Measurements from ENCODE around the gene DNAJB6. TPM values are rescaled to one million over a fixed set of nuclear protein-coding genes. Genes with fewer than 3 reads are reported as not detected.
A peak's percentile ranks its signal among the peaks of the same experiment; 100 is the strongest.
"Not testable (repeated sequence)": the region's sequence is repeated elsewhere in the genome, so short reads cannot be mapped to it uniquely, and the experiment has no call there.

Gene DNAJB6
- total and polyA plus RNA-seq, 12 donors: 38.4 to 195 (median 80.4) TPM

DNA sequence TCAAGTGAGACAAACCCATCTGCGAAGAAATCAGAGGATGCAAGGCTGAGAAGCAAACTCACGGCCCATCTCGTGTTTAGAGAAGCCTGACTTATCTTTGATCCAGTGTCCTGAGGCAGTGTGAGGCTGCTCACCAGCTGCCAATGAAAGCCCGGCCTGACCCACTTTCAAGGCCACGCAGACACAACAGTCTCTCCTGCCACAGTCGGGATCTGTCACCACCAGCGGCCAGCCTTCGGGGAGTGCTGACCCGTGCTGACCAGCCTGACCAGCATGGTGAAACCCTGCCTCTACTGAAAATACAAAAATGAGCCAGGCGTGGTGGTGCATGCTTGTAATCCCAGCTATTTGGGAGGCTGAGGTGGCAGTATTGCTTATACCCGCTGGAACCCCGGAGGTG is 7.4 kb upstream of the DNAJB6 start:
- H3K36me3 ChIP-seq (replicated peaks in 1 of 2): no peaks in the 10 kb centered on the region
- H3K4me1 ChIP-seq (replicated peaks in 1 of 2): no peaks in the 10 kb centered on the region
- DNase-seq: peak in 6 of 7 donors; percentile 58 to 87 (median 70)
- H3K27ac ChIP-seq: no peak overlapping the region
- no peak for TF ChIP-seq CTCF (IDR thresholded peaks at IDR 0.05)
- no peak for TF ChIP-seq POLR2A (IDR thresholded peaks at IDR 0.05)
- intact Hi-C loops (cut with DNase I): no loop called here
- H3K27me3 ChIP-seq: no peaks in the 10 kb centered on the region
- no peaks in the 10 kb centered on the region for H3K9me3 ChIP-seq (replicated peaks in 1 of 3)
- no peak overlapping the region for H3K4me3 ChIP-seq
- 48 to 86% (median 58%) methylated on average over 4 to 12 of the region's 12 CpGs for WGBS, 4 donors

- H3K4me1 ChIP-seq (replicated peaks in 1 of 2); H3K4me3 ChIP-seq; DNase-seq; intact Hi-C loops (cut with DNase I); H3K9me3 ChIP-seq (replicated peaks in 1 of 3); H3K27me3 ChIP-seq; H3K36me3 ChIP-seq (replicated peaks in 1 of 2); H3K27ac ChIP-seq: not testable (repeated sequence)
- 67 to 75% (median 75%) methylated on average over 10 of the region's 10 CpGs for WGBS, 4 donors
Measured at GRCh38 chr7:157330567-157330966, 6.2 kb upstream of the DNAJB6 start.

DNA sequence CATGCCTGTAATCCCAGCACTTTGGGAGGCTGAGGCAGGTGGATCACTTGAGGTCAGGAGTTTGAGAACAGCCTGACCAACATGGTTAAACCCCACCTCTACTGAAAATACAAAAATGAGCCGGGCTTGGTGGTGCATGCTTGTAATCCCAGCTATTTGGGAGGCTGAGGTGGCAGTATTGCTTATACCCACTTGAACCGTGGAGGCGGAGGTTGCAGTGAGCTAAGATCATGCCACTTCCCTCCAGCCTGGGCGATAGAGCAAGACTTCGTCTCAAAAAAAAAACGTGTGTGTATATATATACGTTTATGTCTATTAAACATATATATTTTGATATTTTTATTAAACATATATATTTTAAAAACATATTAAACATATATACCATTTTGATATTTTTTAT is 5.8 kb upstream of the DNAJB6 start:
- H3K4me3 ChIP-seq; H3K27ac ChIP-seq; H3K27me3 ChIP-seq; H3K4me1 ChIP-seq (replicated peaks in 1 of 2); intact Hi-C loops (cut with DNase I); DNase-seq; H3K9me3 ChIP-seq (replicated peaks in 1 of 3); H3K36me3 ChIP-seq (replicated peaks in 1 of 2): not testable (repeated sequence)
- WGBS, 4 donors: 68 to 69% (median 69%) methylated on average over 7 of the region's 7 CpGs

DNA sequence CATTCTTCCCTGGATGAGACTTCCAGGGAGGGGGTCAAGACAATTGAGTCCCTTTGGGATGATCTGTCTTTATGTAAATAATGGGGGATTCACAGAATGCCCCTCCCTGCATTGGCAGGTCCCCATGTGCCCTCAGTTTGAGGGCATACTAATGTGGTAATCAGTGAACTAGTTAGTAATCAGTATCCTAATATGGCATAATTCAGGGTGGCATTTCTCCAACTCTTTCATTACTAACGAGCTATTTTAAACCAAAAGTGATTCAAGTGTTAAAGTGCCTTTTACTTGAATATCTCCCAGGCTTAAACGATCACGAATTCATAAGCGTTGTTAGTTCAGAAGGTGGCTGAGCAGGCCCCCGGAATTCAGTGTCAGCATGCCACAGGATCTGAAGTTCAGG is 1.6 kb upstream of the DNAJB6 start:
- H3K36me3 ChIP-seq (replicated peaks in 1 of 2): no peaks in the 10 kb centered on the region
- TF ChIP-seq CTCF (IDR thresholded peaks at IDR 0.05) (no peak), POLR2A (IDR thresholded peaks at IDR 0.05) (no peak)
- intact Hi-C loops (cut with DNase I): no loop called here
- no peaks in the 10 kb centered on the region for H3K9me3 ChIP-seq (replicated peaks in 1 of 3)
- H3K27me3 ChIP-seq: no peaks in the 10 kb centered on the region
- H3K27ac ChIP-seq: no peak overlapping the region
- H3K4me3 ChIP-seq: no peak overlapping the region
- DNase-seq: no peak
- peaks cover 0 to 24% of the 10 kb centered on the region in 2 donors for H3K4me1 ChIP-seq (replicated peaks in 1 of 2)
- WGBS, 4 donors: 86 to 93% (median 90%) methylated on average over 5 of the region's 5 CpGs

DNA sequence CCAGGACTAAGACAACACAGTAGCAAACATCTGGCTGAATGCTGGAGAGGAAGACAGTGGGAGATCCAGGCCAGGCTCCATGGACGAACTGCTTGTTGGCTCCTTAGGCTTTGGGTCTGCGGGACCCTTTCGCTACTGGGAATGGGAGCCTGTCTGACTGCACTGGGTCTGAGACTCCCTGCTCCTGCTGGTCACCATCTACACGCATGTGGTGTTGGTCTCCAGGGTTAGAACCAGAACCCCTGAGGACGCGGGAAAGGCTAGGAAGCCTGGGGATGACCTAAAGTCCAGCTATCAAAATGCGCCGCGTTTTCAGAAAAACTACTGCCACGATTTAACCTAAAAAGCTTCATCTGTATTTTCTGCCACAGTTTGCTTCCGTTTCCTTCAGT is 817 bp upstream of the DNAJB6 start:
- no peaks in the 10 kb centered on the region for H3K36me3 ChIP-seq (replicated peaks in 1 of 2)

More for the DNA sequence above, 817 bp upstream of the DNAJB6 start:
- no peak for TF ChIP-seq CTCF (IDR thresholded peaks at IDR 0.05)
- TF ChIP-seq POLR2A (IDR thresholded peaks at IDR 0.05): no peak
- H3K4me3 ChIP-seq: peak overlapping the region in 2 of 4 donors; percentile 92 to 98
- intact Hi-C loops (cut with DNase I): no loop called here
- 50 to 76% (median 52%) methylated on average over 11 of the region's 11 CpGs for WGBS, 4 donors
- DNase-seq: peak in 2 of 7 donors; percentile 31 to 67
- H3K4me1 ChIP-seq (replicated peaks in 1 of 2): peaks cover 0 to 28% of the 10 kb centered on the region in 2 donors
- H3K27me3 ChIP-seq: no peaks in the 10 kb centered on the region
- H3K9me3 ChIP-seq (replicated peaks in 1 of 3): no peaks in the 10 kb centered on the region
- peak overlapping the region in 4 of 5 donors; percentile 91 to 100 (median 94) for H3K27ac ChIP-seq
